ENCODE results near the gene SBF1. TPM values are rescaled to one million over a fixed set of nuclear protein-coding genes. Genes with fewer than 3 reads are reported as not detected.

The SBF1 gene, protein sequence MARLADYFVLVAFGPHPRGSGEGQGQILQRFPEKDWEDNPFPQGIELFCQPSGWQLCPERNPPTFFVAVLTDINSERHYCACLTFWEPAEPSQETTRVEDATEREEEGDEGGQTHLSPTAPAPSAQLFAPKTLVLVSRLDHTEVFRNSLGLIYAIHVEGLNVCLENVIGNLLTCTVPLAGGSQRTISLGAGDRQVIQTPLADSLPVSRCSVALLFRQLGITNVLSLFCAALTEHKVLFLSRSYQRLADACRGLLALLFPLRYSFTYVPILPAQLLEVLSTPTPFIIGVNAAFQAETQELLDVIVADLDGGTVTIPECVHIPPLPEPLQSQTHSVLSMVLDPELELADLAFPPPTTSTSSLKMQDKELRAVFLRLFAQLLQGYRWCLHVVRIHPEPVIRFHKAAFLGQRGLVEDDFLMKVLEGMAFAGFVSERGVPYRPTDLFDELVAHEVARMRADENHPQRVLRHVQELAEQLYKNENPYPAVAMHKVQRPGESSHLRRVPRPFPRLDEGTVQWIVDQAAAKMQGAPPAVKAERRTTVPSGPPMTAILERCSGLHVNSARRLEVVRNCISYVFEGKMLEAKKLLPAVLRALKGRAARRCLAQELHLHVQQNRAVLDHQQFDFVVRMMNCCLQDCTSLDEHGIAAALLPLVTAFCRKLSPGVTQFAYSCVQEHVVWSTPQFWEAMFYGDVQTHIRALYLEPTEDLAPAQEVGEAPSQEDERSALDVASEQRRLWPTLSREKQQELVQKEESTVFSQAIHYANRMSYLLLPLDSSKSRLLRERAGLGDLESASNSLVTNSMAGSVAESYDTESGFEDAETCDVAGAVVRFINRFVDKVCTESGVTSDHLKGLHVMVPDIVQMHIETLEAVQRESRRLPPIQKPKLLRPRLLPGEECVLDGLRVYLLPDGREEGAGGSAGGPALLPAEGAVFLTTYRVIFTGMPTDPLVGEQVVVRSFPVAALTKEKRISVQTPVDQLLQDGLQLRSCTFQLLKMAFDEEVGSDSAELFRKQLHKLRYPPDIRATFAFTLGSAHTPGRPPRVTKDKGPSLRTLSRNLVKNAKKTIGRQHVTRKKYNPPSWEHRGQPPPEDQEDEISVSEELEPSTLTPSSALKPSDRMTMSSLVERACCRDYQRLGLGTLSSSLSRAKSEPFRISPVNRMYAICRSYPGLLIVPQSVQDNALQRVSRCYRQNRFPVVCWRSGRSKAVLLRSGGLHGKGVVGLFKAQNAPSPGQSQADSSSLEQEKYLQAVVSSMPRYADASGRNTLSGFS (N-terminal part only)
- 61.8 and 123 TPM in 2 replicates for total RNA-seq

DNA sequence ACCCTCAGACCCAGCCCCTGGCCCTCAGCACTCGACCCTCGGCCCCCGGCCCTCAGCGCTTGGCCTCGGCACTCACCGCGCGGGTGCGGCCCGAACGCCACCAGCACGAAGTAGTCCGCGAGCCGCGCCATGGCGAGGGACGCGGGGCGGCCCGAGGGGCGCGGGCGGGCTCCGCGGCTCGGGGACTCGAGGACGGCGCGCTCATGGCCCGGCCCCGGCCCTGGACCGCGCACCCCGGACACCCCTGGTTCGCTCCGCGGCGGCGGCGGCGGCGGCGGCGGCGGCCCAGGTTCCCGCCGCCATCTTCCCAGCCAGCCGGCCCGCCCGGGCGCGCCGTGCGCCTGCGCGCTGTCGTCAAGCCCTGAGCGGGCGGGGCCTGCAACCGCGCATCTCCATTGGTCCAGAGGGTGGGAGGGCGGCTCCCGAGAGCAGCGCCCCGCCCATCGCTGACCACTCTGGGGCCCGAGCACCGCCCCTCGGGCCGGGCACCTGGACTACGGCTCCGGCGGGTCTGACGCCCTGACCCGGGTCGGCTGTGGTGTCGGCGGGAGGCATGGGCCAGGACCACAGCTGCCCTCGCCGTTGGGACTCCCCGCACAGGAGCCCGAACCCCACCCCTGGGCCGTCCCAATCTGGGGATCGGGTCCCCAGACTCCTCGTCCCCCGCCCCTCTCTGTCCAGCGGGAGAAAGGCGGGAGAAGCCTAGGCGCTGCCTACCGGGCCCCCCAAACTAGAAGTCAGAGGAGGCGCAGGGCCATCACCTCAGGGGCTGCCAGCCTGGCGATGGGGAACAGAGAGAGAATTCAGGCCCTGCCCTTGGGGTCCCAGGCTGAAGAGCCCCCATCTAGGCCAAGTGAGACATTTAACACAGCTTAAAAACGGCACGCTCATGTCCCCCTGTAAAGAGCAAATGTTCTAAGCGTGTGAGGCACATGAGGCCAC is at the start of gene SBF1:
TSS of gene SBF1 (minus strand) at position 326 of the 942 bp plus-strand sequence. CDS start at position 131, 195 bp downstream.

DNA sequence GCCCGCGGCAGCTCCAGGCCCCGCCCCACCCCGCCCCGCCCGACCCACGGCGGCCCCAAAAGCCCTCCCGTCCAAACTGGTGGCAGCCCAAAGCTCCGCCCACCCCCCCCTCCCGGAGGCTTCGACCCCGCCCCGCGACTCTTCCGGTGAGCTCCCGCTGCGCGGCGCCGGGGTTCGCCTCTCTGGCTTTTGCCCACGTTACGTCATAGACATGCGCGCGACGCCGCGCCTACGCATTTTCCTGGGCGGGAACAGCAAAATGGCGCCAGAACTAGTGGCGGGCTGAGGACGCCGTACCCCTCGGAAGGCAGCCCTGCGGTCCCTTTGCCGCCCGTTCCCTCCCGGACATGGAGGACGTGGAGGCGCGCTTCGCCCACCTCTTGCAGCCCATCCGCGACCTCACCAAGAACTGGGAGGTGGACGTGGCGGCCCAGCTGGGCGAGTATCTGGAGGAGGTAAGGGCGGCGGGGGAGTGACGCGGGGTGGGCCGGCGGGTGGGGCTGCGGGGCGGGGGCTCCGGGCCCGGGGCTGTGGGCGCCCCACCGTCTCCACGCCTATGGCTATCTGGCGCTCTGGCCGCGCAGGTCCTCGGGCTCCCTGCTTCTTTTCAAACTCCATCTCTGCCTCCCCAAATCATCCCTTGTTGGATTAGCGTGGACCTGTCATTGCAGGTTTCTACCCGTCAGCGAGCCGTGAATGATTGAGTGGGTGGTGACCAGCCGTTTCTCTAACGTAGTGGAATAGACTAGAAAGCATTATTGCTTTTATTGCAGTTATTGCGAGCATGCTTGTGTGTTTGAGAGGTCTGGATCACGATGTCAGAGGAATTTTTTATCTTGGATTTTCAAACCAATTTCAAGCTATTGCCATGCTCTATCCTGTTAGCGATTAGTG is 33.4 kb upstream of the SBF1 start, which contains the start of gene NCAPH2:
TSS of gene NCAPH2 (plus strand) at position 234 of the 894 bp plus-strand sequence. CDS start at position 348, 114 bp downstream.

DNA sequence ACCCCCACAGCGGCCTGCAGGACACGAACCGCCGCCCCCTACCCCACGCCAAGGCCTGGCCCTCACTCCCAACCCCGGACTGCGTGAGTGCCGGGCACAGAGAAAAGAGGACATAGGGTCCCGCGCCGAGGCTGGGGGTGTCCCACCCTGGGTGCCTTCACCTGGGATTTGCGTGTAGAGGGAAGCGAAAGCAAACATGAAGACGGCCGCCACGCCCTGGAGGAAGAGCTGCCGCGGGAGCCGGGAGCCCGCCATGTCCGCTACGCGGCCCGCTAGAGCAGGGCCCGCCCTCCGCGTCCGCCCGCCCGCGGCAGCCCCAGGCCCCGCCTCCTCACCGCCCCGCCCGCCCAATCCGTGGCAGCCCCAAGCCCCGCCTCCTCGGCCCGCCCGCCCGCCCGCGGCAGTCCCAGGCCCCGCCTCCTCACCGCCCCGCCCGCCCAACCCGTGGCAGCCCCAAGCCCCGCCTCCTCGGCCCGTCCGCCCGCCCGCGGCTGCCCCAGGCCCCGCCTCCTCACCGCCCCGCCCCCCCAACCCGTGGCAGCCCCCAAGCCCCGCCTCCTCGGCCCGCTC is 32.7 kb upstream of the SBF1 start, which contains the start of gene LMF2:
TSS of gene LMF2 (minus strand) at position 282 of the 570 bp plus-strand sequence. CDS start at position 255, 27 bp downstream.

DNA sequence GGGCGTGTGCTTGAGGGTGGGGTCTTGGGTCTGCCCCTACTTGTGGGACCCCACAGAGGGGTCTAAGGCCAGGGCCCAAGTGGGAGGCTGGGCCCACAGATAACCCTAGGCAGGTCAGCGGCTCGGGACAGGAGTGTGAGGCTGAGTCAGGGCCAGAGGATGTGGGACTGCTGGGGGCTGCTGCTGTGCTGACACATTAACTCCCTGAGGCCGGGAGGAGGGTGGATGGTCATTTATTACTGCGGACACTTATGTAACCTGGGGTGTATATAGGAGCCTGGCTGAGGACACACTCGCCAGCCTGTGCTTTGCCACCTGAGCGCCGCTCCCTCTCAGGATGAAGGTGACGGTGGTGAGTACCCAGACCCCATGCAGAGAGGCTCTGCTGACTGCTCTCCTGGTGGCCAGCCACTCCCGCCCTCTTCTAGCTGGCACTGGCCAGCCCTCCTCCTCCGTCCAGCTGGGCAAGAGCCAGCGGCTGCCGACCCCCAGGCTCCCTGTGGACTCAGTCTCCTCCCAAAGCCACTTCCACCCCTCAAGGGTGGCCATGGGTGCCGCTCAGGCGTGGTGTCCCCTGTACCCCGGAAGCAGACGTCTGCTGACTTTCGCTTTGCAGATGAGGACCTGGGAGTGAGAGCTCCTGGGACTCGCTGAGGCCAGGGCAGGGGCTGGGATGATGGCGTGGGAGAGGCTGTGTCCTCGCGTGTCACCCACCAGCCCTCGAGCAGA is 11.9 kb upstream of the SBF1 start, which contains the start of gene MIOX:
TSS of gene MIOX (plus strand) at position 299 of the 729 bp plus-strand sequence. CDS start at position 338, 39 bp downstream.

DNA sequence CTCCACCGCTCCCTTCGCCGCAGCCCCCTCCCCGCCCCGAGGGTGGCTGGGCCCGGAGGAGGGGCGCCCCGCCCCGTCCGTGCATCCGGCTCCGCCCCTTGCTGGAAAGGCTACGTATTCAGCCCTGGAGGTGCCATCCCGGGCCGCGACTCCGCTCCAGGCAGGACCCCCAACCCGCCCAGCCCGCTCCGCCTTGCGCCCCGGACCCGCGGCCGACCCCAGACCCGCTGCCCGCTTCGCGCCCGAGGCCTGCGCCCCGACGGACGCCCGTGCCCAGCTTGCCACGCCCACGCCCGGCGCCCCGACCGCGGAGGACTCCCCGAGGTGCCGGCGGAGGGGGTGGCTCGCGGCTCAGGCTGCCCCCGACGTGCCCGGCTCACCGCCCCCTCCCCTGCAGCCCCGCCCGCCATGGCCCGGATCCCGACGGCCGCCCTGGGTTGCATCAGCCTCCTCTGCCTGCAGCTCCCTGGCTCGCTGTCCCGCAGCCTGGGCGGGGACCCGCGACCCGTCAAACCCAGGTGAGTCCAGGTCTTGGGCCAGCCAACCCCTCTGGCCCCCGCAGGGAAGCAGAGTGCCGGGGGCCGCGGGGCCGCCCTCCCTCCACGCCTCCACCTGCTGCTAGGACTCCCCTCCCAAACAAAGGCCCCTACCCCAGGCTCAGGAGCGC is 6.7 kb upstream of the SBF1 start, which contains the start of gene ADM2:
TSS of gene ADM2 (plus strand) at position 104 of the 667 bp plus-strand sequence. CDS start at position 409, 305 bp downstream.

Other genes with a start within 250 kb of the SBF1 start
- gene TUBGCP6, start 230.0 kb downstream of the SBF1 start, total RNA-seq, result 41.7 and 43.3 TPM in 2 replicates
- 41.3 and 73.3 TPM in 2 replicates for gene HDAC10, start 223.8 kb downstream of the SBF1 start, total RNA-seq
- gene MAPK12, start 213.4 kb downstream of the SBF1 start, total RNA-seq, result 27.1 and 38.2 TPM in 2 replicates
- gene MAPK11, start 204.7 kb downstream of the SBF1 start, total RNA-seq, result 6.7 and 17.5 TPM in 2 replicates
- 133 and 254 TPM in 2 replicates for gene PLXNB2, start 167.4 kb downstream of the SBF1 start, total RNA-seq
- gene DENND6B, start 148.0 kb downstream of the SBF1 start, total RNA-seq, result 2.0 and 6.8 TPM in 2 replicates
- 54.0 and 72.3 TPM in 2 replicates for gene PPP6R2, start 131.7 kb downstream of the SBF1 start, total RNA-seq
- gene ADM2, start 6.5 kb upstream of the SBF1 start, total RNA-seq, result 0.87 and 2.3 TPM in 2 replicates
- gene MIOX, start 11.8 kb upstream of the SBF1 start, total RNA-seq, result 0.15 TPM in 1 of 2 replicates, not detected in the other
- 57.9 and 68.3 TPM in 2 replicates for gene LMF2, start 32.7 kb upstream of the SBF1 start, total RNA-seq
- 29.3 and 46.0 TPM in 2 replicates for gene NCAPH2, start 33.2 kb upstream of the SBF1 start, total RNA-seq
- 4.1 and 4.6 TPM in 2 replicates for gene SCO2, start 50.6 kb upstream of the SBF1 start, total RNA-seq
- 20.4 and 45.8 TPM in 2 replicates for gene TYMP, start 55.0 kb upstream of the SBF1 start, total RNA-seq
- gene KLHDC7B, start 70.9 kb upstream of the SBF1 start, total RNA-seq, result 0.15 and 0.33 TPM in 2 replicates
- not detected in 2 replicates for gene SYCE3, start 87.9 kb upstream of the SBF1 start, total RNA-seq
- gene CPT1B, start 103.4 kb upstream of the SBF1 start, total RNA-seq, result 3.6 and 3.8 TPM in 2 replicates
- 29.4 and 33.9 TPM in 2 replicates for gene CHKB, start 107.8 kb upstream of the SBF1 start, total RNA-seq
- 0.29 and 0.50 TPM in 2 replicates for gene MAPK8IP2, start 125.8 kb upstream of the SBF1 start, total RNA-seq
- gene ARSA, start 153.1 kb upstream of the SBF1 start, total RNA-seq, result 17.7 and 51.1 TPM in 2 replicates
- 0.29 and 1.5 TPM in 2 replicates for gene SHANK3, start 197.8 kb upstream of the SBF1 start, total RNA-seq

Data from smooth muscle cell of trachea (primary cell).